CD4-positive, CD25-positive, alpha-beta regulatory T cell (primary cell): Measurements from ENCODE around the gene SNX10. TPM values are rescaled to one million over a fixed set of nuclear protein-coding genes. Genes with fewer than 3 reads are reported as not detected.

Experiments used
- ATAC-seq, 2 donors: fragments of 150-1000 bp; cut with Tn5 transposase; one replicate each; pipeline ENCODE4 v1.10.0; 2021; ENCODE audit warnings: low read depth in 2 of 2, moderate number of reproducible peaks in 2 of 2, moderate library complexity in 1 of 2
- DNase-seq, 3 donors: peaks; one replicate each; pipeline versions ENCODE4 v3.0.0 to v3.0.0-alpha.2; 2012 to 2022; ENCODE audit warnings: mixed read lengths in 1 of 3
- H3K27ac ChIP-seq: one replicate; pipeline ENCODE4 v1.7.0; 2013; ENCODE audit warnings: mild to moderate bottlenecking, low read length; ENCODE audit not compliant: insufficient read depth, poor library complexity, severe bottlenecking
- H3K27me3 ChIP-seq: one replicate; pipeline ENCODE4 v1.7.0; 2013; ENCODE audit warnings: low read length; ENCODE audit not compliant: control insufficient read depth, insufficient read depth
- H3K36me3 ChIP-seq: one replicate; pipeline ENCODE4 v1.7.0; 2013; ENCODE audit warnings: mild to moderate bottlenecking, low read length, moderate library complexity; ENCODE audit not compliant: control insufficient read depth, insufficient read depth
- H3K4me1 ChIP-seq: 2 replicates; pipeline ENCODE4 v1.7.0; 2013; ENCODE audit warnings: mild to moderate bottlenecking, low read length; ENCODE audit not compliant: insufficient read depth, control insufficient read depth, poor library complexity, severe bottlenecking
- H3K4me3 ChIP-seq: one replicate; pipeline ENCODE4 v1.7.0; 2013; ENCODE audit warnings: low read depth, mild to moderate bottlenecking, low read length, moderate library complexity
- H3K9me3 ChIP-seq, 2 experiments: 1 replicate in 1 of 2; 2 replicates in 1 of 2; pipeline ENCODE4 v1.7.0; 2013; ENCODE audit warnings: low read length in 2 of 2, mild to moderate bottlenecking in 1 of 2, moderate library complexity in 1 of 2; ENCODE audit not compliant: control insufficient read depth in 2 of 2
- H3K27ac Mint-ChIP-seq, 3 donors: one replicate each; pipeline ENCODE4 v1.8.0; 2020 to 2022; ENCODE audit warnings: mild to moderate bottlenecking in 3 of 3, mixed read lengths in 3 of 3, moderate library complexity in 2 of 3
- H3K27me3 Mint-ChIP-seq: one replicate; pipeline ENCODE4 v1.8.0; 2022; ENCODE audit warnings: mild to moderate bottlenecking, mixed read lengths
- H3K36me3 Mint-ChIP-seq: one replicate; pipeline ENCODE4 v1.8.0; 2020; ENCODE audit warnings: mixed read lengths
- H3K4me1 Mint-ChIP-seq, 4 donors: one replicate each; pipeline ENCODE4 v1.8.0; 2020 to 2022; ENCODE audit warnings: mixed read lengths in 4 of 4, mild to moderate bottlenecking in 1 of 4
- H3K4me3 Mint-ChIP-seq, 4 donors: one replicate each; pipeline ENCODE4 v1.8.0; 2020 to 2022; ENCODE audit warnings: mild to moderate bottlenecking in 4 of 4, mixed read lengths in 4 of 4, moderate library complexity in 3 of 4
- H3K9me3 Mint-ChIP-seq, 7 donors: one replicate each; pipeline ENCODE4 v1.8.0; 2020 to 2022; ENCODE audit warnings: mixed read lengths in 7 of 7, mild to moderate bottlenecking in 3 of 7, moderate library complexity in 2 of 7
- polyA plus RNA-seq, 4 donors: library from polyadenylated mRNA; unstranded; fragments of 300-500 nt; fragmentation: Illumina TruSeq; gene quantifications; one replicate each; pipeline ENCODE4 v1.2.3, GENCODE V29; 2021
- total RNA-seq: library from RNA; stranded (reverse); gene quantifications from one replicate; pipeline ENCODE4 v1.2.3, GENCODE V29; 2022

The SNX10 gene
- total and polyA plus RNA-seq, 5 donors from 2014 or later = 14.4 to 41.5 (median 27.9) TPM

- no peaks in the 10 kb centered on the region for H3K27me3 ChIP-seq
- H3K4me1 ChIP-seq = peaks cover 8% of the 10 kb centered on the region
- H3K9me3 Mint-ChIP-seq = no peaks in the 10 kb centered on the region
- peak overlapping the region in 1 of 3 donors; percentile 9 for H3K27ac Mint-ChIP-seq
- H3K27me3 Mint-ChIP-seq = no peaks in the 10 kb centered on the region
- no peak overlapping the region for H3K4me3 ChIP-seq
- no peak overlapping the region for H3K4me3 Mint-ChIP-seq
- H3K36me3 ChIP-seq = peaks cover 26% of the 10 kb centered on the region
- H3K36me3 Mint-ChIP-seq = peaks cover 4% of the 10 kb centered on the region
- H3K27ac ChIP-seq = no peak overlapping the region
- peaks cover 4 to 11% (median 6%) of the 10 kb centered on the region in 4 donors for H3K4me1 Mint-ChIP-seq
- H3K9me3 ChIP-seq = no peaks in the 10 kb centered on the region
- DNase-seq (peak; percentile 38 to 85 (median 73)), ATAC-seq (peak; percentile 73 to 80)
These were observed 73.6 kb downstream of the SNX10 start for GRCh38 chr7:26365077-26365900.

GRCh38 chr7:26365901-26366275, 74.2 kb downstream of the SNX10 start:
- H3K4me3 Mint-ChIP-seq = no peak overlapping the region
- H3K36me3 ChIP-seq = peaks cover 26% of the 10 kb centered on the region
- no peaks in the 10 kb centered on the region for H3K9me3 ChIP-seq
- H3K27me3 Mint-ChIP-seq = no peaks in the 10 kb centered on the region
- H3K27ac Mint-ChIP-seq = no peak overlapping the region
- H3K4me3 ChIP-seq = no peak overlapping the region
- no peak for ATAC-seq
- H3K36me3 Mint-ChIP-seq = peaks cover 4% of the 10 kb centered on the region
- no peaks in the 10 kb centered on the region for H3K27me3 ChIP-seq
- H3K4me1 Mint-ChIP-seq = peaks cover 5 to 11% (median 6%) of the 10 kb centered on the region in 4 donors
- H3K4me1 ChIP-seq = peaks cover 8% of the 10 kb centered on the region
- H3K9me3 Mint-ChIP-seq = no peaks in the 10 kb centered on the region
- no peak overlapping the region for H3K27ac ChIP-seq
- no peak for DNase-seq

- H3K27me3 ChIP-seq = no peaks in the 10 kb centered on the region
- H3K27ac ChIP-seq = no peak overlapping the region
- H3K4me3 ChIP-seq = no peak overlapping the region
- peaks cover 8% of the 10 kb centered on the region for H3K4me1 ChIP-seq
- H3K9me3 ChIP-seq = no peaks in the 10 kb centered on the region
- peaks cover 30% of the 10 kb centered on the region for H3K36me3 ChIP-seq
- no peak overlapping the region for H3K4me3 Mint-ChIP-seq
- H3K27me3 Mint-ChIP-seq = no peaks in the 10 kb centered on the region
- H3K9me3 Mint-ChIP-seq = no peaks in the 10 kb centered on the region
- H3K4me1 Mint-ChIP-seq = peaks cover 5 to 11% (median 6%) of the 10 kb centered on the region in 4 donors
- H3K27ac Mint-ChIP-seq = no peak overlapping the region
- H3K36me3 Mint-ChIP-seq = peaks cover 6% of the 10 kb centered on the region
- ATAC-seq (no peak), DNase-seq (no peak)
These were observed 75.6 kb downstream of the SNX10 start for GRCh38 chr7:26367219-26367711.

- Mint-ChIP-seq H3K27ac (no peak overlapping the region), H3K9me3 (no peaks in the 10 kb centered on the region), H3K36me3 (peaks cover 16% of the 10 kb centered on the region), H3K4me3 (no peak overlapping the region), H3K4me1 (peaks cover 5 to 11% (median 6%) of the 10 kb centered on the region in 4 donors), H3K27me3 (no peaks in the 10 kb centered on the region)
- Histone ChIP-seq H3K9me3 (no peaks in the 10 kb centered on the region), H3K27me3 (no peaks in the 10 kb centered on the region), H3K36me3 (peaks cover 34% of the 10 kb centered on the region), H3K4me3 (no peak overlapping the region), H3K27ac (no peak overlapping the region), H3K4me1 (peaks cover 8% of the 10 kb centered on the region)
- ATAC-seq (no peak), DNase-seq (no peak)
These were observed 76.9 kb downstream of the SNX10 start for GRCh38 chr7:26368542-26368941.

GRCh38 chr7:26369593-26369992, 77.9 kb downstream of the SNX10 start:
- Mint-ChIP-seq H3K4me1 (peaks cover 5 to 11% (median 6%) of the 10 kb centered on the region in 4 donors), H3K27me3 (peaks cover under 1% of the 10 kb centered on the region), H3K9me3 (no peaks in the 10 kb centered on the region), H3K36me3 (peaks cover 23% of the 10 kb centered on the region), H3K27ac (no peak overlapping the region), H3K4me3 (no peak overlapping the region)
- Histone ChIP-seq H3K4me1 (peaks cover 8% of the 10 kb centered on the region), H3K27ac (no peak overlapping the region), H3K4me3 (no peak overlapping the region), H3K27me3 (peaks cover 2% of the 10 kb centered on the region), H3K9me3 (no peaks in the 10 kb centered on the region), H3K36me3 (peaks cover 37% of the 10 kb centered on the region)
- ATAC-seq (peak in 1 of 2 donors; percentile 40), DNase-seq (peak; percentile 13 to 54 (median 42))

GRCh38 chr7:26370011-26370410, 78.3 kb downstream of the SNX10 start:
- peaks cover 6% of the 10 kb centered on the region for H3K4me1 ChIP-seq
- peaks cover 2% of the 10 kb centered on the region for H3K27me3 ChIP-seq
- Mint-ChIP-seq H3K36me3 (peaks cover 23% of the 10 kb centered on the region), H3K27ac (no peak overlapping the region), H3K27me3 (peaks cover 4% of the 10 kb centered on the region), H3K9me3 (no peaks in the 10 kb centered on the region), H3K4me1 (peaks cover 4 to 9% (median 5%) of the 10 kb centered on the region in 4 donors), H3K4me3 (no peak overlapping the region)
- no peak overlapping the region for H3K4me3 ChIP-seq
- H3K36me3 ChIP-seq = peaks cover 37% of the 10 kb centered on the region
- DNase-seq (peak in 1 of 3 donors; percentile 27), ATAC-seq (no peak)
- no peak overlapping the region for H3K27ac ChIP-seq
- H3K9me3 ChIP-seq = no peaks in the 10 kb centered on the region

GRCh38 chr7:26372249-26372648, 80.6 kb downstream of the SNX10 start:
- H3K27me3 Mint-ChIP-seq = peaks cover 15% of the 10 kb centered on the region
- Histone ChIP-seq H3K9me3 (no peaks in the 10 kb centered on the region), H3K27me3 (peaks cover 9% of the 10 kb centered on the region), H3K36me3 (peaks cover 19% of the 10 kb centered on the region), H3K4me3 (no peak overlapping the region), H3K4me1 (peaks cover 22% of the 10 kb centered on the region), H3K27ac (no peak overlapping the region)
- DNase-seq = no peak
- no peak overlapping the region for H3K27ac Mint-ChIP-seq
- peaks cover 1 to 13% (median 7%) of the 10 kb centered on the region in 4 donors for H3K4me1 Mint-ChIP-seq
- peaks cover 23% of the 10 kb centered on the region for H3K36me3 Mint-ChIP-seq
- H3K4me3 Mint-ChIP-seq = no peak overlapping the region
- H3K9me3 Mint-ChIP-seq = no peaks in the 10 kb centered on the region
- ATAC-seq = no peak
